Upper lobe of left lung (tissue), 4 donors: ENCODE measurements around the gene SRGAP3.

Source experiments
- CTCF ChIP-seq, 6 experiments: fragments of 450-650 bp in 4 of 6; fragments of 200-600 bp in 2 of 6; sonication (generic) in 2 of 6; IDR thresholded peaks; one replicate each; pipeline ENCODE4 v1.5.1; 2016 to 2019; ENCODE audit warnings: antibody characterized with exemption in 6 of 6
- EP300 ChIP-seq, 4 donors: sonication (generic); formaldehyde crosslinking; IDR thresholded peaks; one replicate each; pipeline ENCODE4 v1.5.1; 2017; ENCODE audit warnings: antibody characterized with exemption in 4 of 4, control low read depth in 2 of 4

GRCh38 chr3:9064850-9065249 is 184.6 kb downstream of the SRGAP3 start:
- TF ChIP-seq CTCF (IDR thresholded peaks at IDR 0.05) (no peak), EP300 (IDR thresholded peaks at IDR 0.05) (no peak)
